ENCODE measurements around the gene OSBPL9.

OSBPL9 gene

DNA sequence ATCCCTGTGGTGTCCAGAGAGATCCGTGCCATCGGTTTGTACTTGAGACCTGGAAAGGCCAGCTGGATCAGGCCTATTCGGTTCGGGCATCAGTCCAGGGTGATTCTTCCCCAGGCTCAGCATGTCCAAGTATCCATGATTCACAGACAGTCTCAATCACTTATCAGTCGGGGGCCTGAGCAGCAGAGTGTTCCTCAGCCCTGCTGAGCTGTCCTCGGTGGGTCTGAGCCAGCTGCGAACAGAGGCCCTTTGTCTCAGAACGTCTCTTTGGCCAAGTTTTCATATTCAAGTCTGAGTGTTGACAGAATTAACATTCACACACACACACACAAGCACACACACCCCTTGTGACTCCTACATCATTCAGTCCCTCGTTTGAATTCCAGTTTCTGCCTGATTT, 33.4 kb upstream of the OSBPL9 start:
- Histone ChIP-seq H2AFZ (ENCODE audit: low read length) (no peak overlapping the region), H3K4me2 (ENCODE audit: low read depth, low read length) (no peak overlapping the region), H3K27ac (ENCODE audit: low read length) (no peak overlapping the region), H3K27me3 (replicated peaks; ENCODE audit: insufficient read depth, low read length) (no peaks in the 10 kb centered on the region), H4K20me1 (ENCODE audit: insufficient read depth, low read length) (no peaks in the 10 kb centered on the region), H3K9ac (ENCODE audit: low read length) (no peak overlapping the region), H3K79me2 (ENCODE audit: low read length) (no peaks in the 10 kb centered on the region), H3K36me3 (replicated peaks; ENCODE audit: insufficient read depth, low read length) (no peaks in the 10 kb centered on the region), H3K9me2 (replicated peaks; ENCODE audit: insufficient read depth, low read length) (no peaks in the 10 kb centered on the region), H3K4me3 (ENCODE audit: low read length) (no peak overlapping the region), H3K4me1 (ENCODE audit: low read length) (peaks cover 13% of the 10 kb centered on the region), H3K9me3 (replicated peaks; ENCODE audit: insufficient read depth, low read length) (no peaks in the 10 kb centered on the region), H3F3A (ENCODE audit: insufficient read depth, low read length) (peaks cover 9% of the 10 kb centered on the region)
- no peak for DNase-seq
- TF ChIP-seq, protein P1, sequence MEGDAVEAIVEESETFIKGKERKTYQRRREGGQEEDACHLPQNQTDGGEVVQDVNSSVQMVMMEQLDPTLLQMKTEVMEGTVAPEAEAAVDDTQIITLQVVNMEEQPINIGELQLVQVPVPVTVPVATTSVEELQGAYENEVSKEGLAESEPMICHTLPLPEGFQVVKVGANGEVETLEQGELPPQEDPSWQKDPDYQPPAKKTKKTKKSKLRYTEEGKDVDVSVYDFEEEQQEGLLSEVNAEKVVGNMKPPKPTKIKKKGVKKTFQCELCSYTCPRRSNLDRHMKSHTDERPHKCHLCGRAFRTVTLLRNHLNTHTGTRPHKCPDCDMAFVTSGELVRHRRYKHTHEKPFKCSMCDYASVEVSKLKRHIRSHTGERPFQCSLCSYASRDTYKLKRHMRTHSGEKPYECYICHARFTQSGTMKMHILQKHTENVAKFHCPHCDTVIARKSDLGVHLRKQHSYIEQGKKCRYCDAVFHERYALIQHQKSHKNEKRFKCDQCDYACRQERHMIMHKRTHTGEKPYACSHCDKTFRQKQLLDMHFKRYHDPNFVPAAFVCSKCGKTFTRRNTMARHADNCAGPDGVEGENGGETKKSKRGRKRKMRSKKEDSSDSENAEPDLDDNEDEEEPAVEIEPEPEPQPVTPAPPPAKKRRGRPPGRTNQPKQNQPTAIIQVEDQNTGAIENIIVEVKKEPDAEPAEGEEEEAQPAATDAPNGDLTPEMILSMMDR (IDR thresholded peaks at IDR 0.05; ENCODE audit: low read length) = no peak
- TF ChIP-seq EZH2phosphoT487 (IDR thresholded peaks at IDR 0.05; ENCODE audit: low read length) (no peak), EZH2 (optimal IDR thresholded peaks at IDR 0.05; ENCODE audit: low read depth, low read length) (no peak)

DNA sequence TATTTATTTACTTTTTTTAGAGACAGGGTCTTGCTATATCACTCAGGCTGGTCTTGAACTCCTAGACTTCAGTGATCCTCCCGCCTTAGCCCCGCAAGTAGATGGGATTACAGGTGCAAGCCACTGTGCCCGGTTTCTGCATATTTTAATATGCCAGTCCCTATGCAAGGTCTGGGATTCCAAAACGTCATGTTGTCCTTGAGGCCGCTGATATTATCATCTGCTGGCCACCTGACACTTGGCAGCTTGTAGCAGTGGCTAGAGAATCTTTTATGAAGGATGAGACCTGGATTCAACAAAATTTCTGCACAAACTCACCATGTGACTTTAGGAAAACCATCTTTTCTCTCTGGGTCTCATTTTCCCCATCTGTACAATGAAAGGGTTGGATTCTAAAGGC, 32.9 kb upstream of the OSBPL9 start:
- Histone ChIP-seq H3K4me3 (ENCODE audit: low read length) (no peak overlapping the region), H3K4me1 (ENCODE audit: low read length) (peaks cover 8% of the 10 kb centered on the region), H3K9ac (ENCODE audit: low read length) (no peak overlapping the region), H2AFZ (ENCODE audit: low read length) (no peak overlapping the region), H3K79me2 (ENCODE audit: low read length) (no peaks in the 10 kb centered on the region), H3K27me3 (replicated peaks; ENCODE audit: insufficient read depth, low read length) (no peaks in the 10 kb centered on the region), H3K36me3 (replicated peaks; ENCODE audit: insufficient read depth, low read length) (no peaks in the 10 kb centered on the region), H3K4me2 (ENCODE audit: low read depth, low read length) (no peak overlapping the region), H3K9me2 (replicated peaks; ENCODE audit: insufficient read depth, low read length) (no peaks in the 10 kb centered on the region), H4K20me1 (ENCODE audit: insufficient read depth, low read length) (no peaks in the 10 kb centered on the region), H3K27ac (ENCODE audit: low read length) (no peak overlapping the region), H3F3A (ENCODE audit: insufficient read depth, low read length) (0 out of 2 replicates have a peak, but pooled peaks cover 5% of the 10 kb centered on the region), H3K9me3 (replicated peaks; ENCODE audit: insufficient read depth, low read length) (no peaks in the 10 kb centered on the region)
- DNase-seq = no peak
- TF ChIP-seq, protein P1 (IDR thresholded peaks at IDR 0.05; ENCODE audit: low read length) = no peak
- TF ChIP-seq EZH2phosphoT487 (IDR thresholded peaks at IDR 0.05; ENCODE audit: low read length) = no peak
- no peak for TF ChIP-seq EZH2 (optimal IDR thresholded peaks at IDR 0.05; ENCODE audit: low read depth, low read length)

GRCh38 chr1:51592711-51593110, 24.2 kb upstream of the OSBPL9 start:
- Histone ChIP-seq H3F3A (ENCODE audit: insufficient read depth, low read length) (no peaks in the 10 kb centered on the region), H3K36me3 (replicated peaks; ENCODE audit: insufficient read depth, low read length) (no peaks in the 10 kb centered on the region), H3K79me2 (ENCODE audit: low read length) (no peaks in the 10 kb centered on the region), H3K4me3 (ENCODE audit: low read length) (no peak overlapping the region), H3K9me3 (replicated peaks; ENCODE audit: insufficient read depth, low read length) (no peaks in the 10 kb centered on the region), H3K9ac (ENCODE audit: low read length) (no peak overlapping the region), H3K4me2 (ENCODE audit: low read depth, low read length) (no peak overlapping the region), H3K9me2 (replicated peaks; ENCODE audit: insufficient read depth, low read length) (no peaks in the 10 kb centered on the region), H4K20me1 (ENCODE audit: insufficient read depth, low read length) (no peaks in the 10 kb centered on the region), H3K27me3 (replicated peaks; ENCODE audit: insufficient read depth, low read length) (no peaks in the 10 kb centered on the region), H3K4me1 (ENCODE audit: low read length) (no peaks in the 10 kb centered on the region), H3K27ac (ENCODE audit: low read length) (no peak overlapping the region), H2AFZ (ENCODE audit: low read length) (no peak overlapping the region)
- no peak for DNase-seq
- no peak for TF ChIP-seq EZH2 (optimal IDR thresholded peaks at IDR 0.05; ENCODE audit: low read depth, low read length)
- no peak for TF ChIP-seq EZH2phosphoT487 (IDR thresholded peaks at IDR 0.05; ENCODE audit: low read length)
- TF ChIP-seq, protein P1 (IDR thresholded peaks at IDR 0.05; ENCODE audit: low read length) = no peak

Data from MM.1S (cell line).